ENCODE data around the gene VRK2.

VRK2 gene

DNA sequence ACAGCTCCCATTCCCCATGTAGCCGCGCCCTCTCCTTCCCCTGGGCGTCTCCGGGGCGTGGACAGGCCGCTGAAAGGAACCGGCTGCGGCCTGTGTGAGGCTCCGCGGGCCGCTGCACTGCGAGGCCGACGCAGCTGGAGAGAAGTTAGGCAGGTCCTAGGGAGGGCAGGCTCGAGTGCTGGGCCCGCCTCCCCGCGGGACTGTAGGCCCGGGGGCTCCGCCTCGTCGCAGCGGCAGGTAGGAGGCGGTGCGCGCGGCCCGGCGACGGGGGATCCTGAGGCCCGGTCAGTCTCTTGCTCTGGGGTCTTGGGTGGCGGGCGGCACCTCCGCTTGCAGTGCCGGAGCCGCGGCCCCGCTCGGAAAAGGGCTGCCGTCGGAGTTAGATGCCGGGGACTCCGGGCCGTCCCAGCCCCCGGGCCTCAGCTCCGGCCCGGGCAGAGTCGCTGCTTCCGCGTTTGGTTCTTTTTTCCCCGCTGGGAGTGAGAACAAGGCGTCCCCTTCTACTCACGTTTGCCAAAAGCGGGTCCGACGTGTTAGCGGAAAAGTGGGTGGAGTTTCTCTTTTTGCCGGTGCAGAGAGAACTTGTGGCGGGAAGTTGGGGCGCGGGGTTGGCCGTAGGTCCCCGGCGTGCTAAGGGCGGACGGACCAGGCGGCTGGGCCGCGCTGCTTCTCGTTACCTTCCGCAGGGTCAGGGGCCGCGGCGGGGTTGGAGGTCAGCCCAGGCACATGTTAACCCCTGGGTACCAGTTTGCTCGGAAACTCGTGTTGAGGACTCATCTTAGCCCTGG, at the start of gene VRK2:
Gene VRK2 (plus strand): TSS at position 222 of the 788 bp plus-strand sequence. CDS start 2,026 bp downstream, outside the sequence.
- DNase-seq = peak; percentile 81

DNA sequence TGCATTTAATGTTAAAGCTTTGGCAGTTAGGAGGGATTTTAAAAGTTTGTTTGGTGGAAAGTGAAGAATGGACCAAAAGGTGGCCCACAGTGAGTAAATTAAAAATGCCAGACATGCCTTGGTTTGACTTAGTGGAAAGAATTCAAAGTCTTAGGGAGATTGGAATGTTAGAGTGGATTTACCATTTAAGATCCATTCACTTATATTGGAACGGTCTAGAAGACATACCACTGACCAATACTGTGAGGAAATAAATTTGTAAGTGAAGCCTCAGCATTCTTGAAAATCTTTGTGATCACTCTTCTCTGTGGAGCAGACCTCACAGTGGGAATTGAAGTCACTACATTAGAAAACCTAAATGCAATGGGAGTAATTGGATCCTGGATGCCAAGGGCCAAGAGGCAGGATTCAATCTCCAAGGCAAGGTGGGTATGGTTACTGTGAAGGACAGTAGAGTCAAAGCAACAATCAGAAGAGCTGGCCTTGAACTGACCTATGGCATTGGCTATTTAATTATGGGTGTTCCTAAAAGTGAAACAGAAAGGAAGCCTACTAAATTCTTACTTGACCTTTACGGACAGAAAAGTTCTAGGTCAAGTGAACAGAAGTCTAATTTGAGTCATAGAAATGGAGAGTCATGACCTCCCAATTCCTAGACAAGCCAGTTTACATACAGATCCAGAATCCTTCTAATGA, 40.2 kb upstream of the VRK2 start:
- no peak for DNase-seq

DNA sequence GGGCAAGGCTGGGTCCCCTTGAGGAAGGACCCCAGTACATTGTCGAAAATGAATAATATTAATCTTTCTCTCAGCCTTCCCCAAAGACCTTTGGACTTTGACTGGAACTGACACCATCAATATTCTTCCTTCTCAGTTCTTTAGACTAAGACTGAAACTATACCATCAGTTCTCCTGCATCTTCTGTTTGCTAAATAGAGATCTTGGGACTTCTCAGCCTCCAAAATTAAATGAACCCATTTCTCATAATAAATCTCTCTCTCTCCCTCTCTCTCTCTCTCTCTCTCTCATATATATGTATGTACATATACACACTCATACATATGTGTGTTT, 39.7 kb upstream of the VRK2 start:
- no peak for DNase-seq

DNA sequence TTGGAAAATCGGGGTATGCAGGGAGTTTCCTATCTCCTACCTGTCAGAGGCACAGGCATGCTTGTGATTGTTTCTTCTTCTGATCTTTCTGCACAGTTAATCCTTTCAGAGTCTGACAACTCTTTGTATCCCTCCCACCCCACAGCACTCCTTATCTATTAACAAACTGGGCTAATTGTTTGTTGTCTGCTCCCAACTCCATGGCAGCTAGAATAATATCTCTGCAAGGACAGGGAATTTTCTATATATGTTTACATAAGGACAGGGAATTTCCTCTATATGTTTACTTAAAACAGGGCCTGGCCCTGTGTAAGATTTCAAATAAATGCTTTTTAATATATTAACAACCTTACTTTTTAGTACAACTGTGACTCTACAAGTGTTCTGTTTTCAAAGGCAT, 36.0 kb upstream of the VRK2 start:
- DNase-seq = no peak

DNA sequence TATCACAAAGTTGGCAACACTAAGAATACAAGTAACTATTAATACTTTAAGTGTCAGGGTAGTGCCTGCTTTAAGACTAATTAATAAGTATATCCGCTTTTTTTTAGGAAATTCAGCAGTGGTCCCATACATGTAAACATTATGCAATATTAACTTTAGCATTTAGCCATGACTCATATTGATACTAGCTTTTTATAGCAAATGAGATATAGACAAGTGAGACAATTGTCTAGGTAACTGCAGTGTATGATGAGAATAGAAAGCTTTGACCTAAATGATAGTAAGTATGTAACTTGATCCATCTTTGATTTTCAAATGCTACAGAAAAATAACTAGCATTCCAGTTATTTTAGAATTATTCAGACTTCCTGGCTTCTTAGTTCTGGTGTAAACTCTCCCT, 27.4 kb upstream of the VRK2 start:
- DNase-seq = no peak

DNA sequence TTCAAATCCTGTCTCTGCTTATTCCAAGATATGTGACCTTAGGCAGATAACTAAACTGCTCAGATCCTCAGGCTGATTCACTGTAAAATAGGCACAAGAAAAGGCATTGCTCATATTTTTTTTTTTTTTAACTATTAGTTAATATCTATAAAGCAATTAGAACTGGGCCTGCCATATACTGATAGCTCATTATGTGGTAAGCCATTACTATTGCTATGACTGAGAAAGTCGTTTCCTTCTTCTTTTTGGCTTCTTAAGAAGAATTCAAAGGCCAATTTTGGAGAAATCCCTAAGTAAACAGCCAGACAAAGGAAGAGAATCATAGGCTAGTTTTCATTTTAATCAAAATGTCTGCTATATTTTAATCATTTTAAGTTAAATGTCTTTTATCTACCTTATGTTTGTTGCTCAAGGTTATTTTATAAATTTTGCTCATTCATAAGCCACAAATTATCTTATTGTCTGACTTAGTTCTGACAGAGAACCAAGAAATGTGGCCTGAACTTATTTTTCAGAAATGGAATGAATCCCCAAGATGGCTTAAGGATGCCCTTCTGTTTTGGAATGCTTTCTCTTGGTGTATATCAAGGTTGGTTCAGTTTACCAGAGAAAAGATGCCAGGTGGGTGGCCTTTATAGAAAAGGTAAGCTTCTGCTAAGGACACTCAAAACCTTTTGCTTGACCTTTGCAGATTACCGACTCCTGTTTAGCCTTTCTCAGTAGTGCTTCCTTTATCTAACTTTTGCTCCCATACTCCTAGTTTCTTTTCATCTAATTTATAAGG, 21.3 kb upstream of the VRK2 start:
- no peak for DNase-seq

DNA sequence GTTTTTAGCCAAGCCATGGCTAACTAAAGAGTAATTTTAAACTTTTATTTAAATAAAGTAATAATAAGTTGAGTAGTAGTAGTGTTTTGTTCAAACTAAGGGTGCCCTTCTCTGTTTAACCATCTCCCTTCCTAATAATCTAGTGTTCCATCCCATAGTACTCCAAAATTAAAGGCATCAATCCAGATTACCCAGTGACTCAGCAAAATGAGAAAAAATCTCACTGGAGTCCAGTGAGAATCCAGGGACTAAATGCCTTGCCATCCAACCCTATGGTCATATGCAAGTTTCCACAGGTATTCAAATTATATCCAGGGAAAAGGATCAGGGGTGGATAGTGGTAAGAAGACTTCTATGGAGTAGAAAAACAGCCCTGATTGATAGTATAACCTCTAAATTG, 19.6 kb upstream of the VRK2 start:
- DNase-seq = no peak

DNA sequence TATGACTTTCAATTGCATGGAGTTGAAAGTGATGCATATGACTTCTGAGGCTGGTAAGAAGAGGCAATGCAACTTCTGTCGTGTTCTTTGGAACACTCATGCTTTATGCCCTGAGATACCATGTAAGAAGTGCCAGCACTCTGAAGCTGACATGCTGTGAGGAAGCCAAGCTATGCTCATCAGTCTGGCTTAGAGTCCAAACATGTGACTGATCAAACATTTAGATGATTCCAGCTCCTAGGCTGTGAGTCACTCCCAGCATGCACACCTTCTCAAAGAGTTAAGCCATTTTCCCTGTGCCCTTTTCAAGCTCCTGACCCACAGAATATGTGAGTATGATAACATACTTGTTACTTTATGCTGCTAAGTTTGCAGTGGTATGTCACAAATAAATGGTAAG, 15.8 kb upstream of the VRK2 start:
- DNase-seq = no peak

DNA sequence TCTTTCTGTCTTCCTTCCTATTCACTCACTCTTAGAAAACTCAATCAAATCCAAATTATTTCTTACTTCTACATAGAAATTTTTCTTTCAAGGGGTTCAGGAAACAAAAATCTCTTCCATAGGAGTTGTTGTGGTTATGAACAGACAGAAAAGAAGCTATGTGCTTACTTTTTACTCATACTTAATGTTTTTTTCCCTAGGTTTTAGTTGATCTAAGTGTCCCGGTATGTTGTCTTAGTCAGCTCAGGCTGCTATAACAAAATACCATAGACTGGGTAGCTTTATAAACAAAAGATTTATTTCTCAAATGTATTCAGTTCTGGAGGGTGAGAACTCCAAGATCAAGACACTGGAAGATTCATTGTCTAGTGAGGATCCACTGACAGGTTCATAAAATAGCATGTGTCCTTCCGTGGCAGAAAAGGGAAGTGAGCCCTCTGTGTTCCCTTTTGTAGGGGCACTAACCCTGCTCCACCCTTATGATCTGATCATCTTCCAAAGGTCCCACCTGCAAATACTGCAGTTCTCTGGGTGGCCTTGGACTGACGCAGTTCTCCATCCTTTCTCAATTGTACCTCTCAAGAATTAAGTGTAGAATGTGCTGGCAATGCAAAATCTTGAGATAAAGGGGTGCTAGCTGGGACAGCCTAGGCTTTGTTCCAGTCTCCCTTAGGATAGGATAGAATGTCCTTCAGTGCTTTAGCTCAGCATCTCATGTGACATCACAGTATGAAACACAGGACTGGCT, 14.4 kb upstream of the VRK2 start:
- DNase-seq = no peak

DNA sequence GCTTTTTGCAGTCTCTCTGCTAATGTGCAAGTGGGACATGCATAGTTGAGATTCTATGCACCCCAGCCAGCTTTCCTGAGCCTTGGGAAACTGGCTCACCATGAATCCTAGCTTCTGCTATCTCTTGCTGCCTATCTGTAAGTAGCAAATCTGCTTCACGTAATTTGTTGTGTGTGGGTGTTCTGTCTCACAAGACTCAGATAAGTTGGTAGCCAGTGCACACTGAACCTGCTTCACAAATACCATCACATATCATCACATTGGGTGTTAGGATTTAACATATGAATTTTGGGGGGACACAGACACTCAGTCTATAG, 13.9 kb upstream of the VRK2 start:
- DNase-seq = no peak

DNA sequence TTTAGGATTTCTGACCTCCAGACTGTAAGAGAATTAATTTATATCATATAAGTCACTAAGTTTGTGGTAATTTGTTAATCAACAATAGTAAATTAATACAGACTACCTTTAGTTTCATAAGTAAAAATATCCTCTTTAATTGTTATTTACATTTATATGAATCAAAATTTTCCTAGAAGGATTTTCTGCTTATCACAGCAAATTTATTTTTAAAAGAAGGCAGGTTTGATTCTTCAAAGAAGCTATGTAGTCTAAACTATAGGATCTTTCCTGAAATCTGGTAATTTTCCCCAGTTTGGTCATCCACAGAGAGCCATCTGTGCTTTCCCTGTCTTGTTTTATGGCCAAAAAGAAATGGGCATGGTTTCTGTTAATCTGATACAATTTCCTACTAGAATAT, 13.1 kb upstream of the VRK2 start:
- no peak for DNase-seq

DNA sequence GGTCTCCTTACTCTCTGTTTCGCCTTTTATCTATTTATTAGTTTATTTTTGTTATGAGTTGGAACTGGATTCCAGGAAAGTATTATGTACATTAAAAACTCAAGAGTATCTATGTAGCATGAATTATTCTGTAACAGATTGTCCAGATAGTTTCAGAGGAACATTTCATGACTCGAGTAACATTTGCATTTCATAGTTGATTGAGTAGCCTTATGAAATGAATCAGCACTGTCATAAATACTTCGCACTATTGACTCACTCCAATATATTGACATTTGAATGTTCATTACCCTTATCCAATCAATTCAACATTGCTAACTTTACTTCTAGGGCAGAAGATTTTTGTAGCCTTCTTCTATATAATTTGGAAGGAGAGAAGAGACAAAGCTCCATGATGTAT, 11.3 kb upstream of the VRK2 start:
- no peak for DNase-seq

DNA sequence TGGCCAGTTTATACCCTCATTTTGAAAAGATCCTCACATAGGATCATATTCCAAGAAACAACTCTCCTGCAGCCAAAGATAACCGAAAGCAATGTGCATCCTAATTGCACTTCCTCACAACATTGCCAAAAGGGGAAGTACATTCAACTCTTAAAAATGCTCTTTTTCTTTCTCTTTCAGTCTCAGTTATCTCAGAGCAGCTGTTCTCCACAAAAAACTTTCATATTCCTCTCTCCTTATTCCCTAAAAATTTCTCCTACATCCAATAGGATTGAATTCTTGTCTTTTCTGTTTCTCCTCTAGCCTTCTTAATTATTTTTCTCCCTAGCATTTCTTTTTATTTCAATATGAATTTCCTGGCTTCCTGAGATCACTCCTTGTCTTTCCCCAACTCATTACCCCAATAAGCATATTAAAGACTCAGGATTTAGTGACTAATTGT, 7.4 kb upstream of the VRK2 start:
- no peak for DNase-seq

DNA sequence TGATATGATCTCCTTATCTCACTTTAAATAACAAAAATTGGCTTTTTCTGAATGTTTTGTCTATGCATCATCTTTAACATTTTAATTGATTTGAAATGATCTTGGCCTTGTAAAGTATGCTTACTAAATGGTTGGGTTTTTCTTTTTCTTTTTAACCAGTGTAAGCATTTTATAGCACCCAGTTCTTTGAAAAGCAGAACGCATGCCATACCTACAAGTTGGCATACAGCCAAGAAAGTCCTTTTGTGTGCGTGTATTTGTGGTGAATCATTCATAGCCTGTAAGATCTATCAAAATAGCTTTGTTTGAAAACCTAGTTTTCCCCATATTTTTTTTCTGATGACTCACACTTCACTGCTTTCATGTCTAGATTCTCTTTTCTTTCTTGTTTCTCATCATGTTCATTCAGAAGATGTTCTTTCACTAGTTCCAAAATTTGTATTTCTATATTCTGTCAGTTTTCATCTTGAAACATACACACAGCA, 4.1 kb upstream of the VRK2 start:
- peak; percentile 49 for DNase-seq

DNA sequence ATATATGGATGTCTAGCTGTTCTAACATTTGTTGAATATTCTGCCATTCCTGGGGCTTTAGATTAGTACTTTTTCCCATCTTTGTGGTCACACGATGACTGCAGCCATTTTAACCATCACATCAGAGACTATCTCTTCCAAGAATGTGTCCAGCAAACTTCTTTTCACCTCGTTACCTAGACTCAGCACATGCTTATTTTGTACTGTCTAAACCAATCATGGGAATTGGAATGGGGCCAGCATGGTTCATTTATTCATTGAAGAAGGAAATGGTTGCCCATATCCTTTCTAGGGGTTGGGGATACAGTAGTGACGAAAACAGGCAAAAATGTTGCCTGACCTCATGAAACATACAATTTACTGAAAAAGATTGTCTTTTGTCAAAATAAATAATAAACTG, 2.5 kb upstream of the VRK2 start:
- no peak for DNase-seq

DNA sequence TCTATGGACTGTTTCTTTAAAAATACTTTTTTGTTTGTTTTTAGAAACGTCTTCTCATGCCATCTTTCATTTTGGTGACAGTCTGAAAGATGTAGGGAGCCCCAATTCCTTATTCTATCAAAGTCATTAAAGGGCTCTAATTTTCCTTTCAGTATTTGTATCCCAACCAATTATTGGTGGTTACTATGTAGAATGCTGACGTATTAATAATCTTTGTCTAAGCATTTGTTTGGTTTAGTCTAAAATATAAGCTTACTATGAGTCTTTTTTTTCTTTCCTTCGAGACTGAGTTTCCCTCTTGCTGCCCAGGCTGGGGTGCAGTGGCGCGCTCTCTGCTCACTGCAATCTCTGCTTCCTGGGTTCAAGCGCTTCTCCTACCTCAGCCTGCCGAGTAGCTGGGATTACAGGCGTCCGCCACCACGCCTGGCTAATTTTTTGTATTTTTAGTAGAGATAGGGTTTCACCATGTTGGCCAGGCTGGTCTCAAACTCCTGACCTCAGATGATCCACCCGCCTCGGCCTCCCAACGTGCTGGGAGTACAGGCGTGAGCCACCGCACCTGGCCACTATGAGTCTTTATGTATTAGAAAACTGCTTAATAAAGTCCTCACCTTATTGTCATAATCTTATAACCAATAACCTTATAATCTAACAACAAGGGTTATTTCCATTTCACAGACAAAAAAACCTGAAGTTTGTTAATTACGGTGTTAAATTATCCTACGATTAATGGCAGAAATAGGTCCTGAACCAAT, 849 bp upstream of the VRK2 start:
- DNase-seq = no peak

DNA sequence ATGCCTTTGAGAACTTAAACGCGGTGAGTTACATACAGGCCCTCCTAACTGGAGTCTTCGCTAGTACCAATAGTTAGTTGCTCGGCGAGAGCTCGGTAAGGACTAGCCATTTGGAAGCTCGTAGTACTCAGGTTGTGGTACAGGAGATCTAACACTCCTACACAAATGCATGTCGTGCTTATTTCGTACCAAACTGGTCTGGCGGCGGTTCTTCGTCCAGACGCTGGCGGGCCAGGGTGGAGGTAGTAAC, 346 bp upstream of the VRK2 start:
- DNase-seq = no peak

DNA sequence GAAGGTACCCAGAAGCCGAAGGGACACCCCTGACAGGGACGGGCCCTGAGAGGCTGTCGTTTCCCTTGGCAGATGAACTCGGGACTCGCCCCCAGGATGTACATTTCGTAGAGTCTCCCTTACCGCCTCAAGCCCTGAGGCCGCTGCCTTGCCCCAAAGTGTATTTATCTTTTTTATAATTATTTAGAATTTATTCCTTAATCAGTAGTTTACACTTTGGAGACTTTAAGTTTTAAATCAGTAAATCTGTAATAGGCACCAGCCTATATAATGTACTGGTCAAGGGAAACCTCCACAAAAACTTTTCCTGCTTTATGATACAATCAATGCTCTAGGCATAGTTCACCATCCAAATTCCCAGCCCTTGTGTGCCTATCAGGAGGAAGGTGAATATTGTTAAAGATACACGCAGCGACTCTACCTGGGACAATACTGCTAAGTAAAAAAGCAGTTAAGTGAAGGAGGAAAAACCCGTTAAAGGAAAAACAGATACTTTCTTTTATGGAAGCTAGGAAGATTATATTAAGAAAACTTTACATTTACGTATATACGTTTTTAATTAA, 848 bp downstream of the VRK2 start:
- no peak for DNase-seq

DNA sequence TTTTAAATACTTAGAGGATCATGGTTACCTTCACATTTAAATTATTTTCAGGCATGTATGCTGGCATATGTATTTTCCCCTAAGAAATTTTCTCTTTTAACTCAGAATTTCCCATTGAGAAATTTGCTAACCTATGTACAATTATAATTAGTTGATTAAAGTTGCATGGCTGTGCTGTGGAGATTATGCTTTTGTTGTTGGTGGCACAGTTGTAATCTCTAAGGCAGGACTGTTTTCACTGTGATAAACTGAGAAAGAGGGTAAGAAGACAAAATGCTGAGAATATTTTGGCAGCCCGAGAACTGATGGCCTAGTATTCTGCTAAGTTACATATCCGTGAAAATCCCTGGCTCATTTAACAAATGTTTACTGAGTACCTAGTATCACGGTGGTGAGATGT, 1.4 kb downstream of the VRK2 start:
- DNase-seq = no peak

DNA sequence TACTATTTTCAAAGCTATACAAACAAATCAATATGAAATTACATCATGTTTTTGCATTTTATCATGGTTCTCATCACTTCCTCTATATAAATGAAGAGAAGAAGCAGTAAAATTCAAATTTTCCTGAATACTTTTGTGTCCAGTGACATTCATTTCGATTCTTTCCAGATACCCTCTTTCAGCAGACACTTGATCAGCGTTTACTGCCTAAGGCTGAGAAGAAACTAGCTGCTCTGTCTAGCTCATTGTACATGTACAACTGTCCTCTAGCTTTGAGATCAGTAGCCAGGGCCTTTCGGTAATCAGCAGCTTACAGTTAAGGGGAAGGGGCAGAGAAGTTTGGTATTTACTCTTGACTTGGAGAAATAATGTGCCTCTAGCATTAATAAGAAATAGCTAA, 4.8 kb downstream of the VRK2 start:
- no peak for DNase-seq

DNA sequence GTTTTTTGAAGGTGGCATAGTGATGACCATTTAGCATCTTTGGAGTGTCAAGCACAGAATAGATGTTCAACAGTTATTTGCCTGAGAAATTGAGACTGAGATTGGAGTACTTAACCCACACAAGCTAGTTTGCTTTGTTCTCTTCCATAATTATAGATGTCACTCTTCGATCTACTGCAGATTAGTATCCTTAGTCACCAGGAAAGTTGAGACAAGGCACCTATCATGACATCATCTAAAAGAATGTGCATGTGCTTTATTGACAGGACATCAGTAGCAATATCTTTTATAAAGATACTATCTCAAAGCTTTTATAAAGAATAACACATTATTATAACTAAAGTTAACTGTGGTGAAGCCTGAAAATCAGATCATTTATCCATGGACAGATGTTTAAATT, 6.4 kb downstream of the VRK2 start:
- no peak for DNase-seq

DNA sequence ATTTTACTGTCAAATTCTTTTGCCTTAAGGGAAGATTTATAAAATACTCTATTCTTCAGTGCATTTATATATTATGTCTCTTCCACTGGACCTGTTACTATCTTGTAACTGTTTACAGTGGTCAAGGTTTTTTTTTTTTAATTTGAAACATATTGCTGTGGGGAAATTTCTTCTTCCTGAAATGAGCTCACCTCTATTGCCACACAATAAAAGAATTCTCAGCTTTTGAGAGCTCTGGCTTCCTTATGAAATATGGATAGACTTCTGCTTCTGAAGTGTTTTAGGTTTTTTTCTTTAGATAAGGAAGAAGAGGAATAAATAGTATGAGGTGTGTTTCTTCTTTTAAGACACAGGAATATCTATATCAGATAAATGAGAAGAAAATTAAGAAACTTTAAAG, 7.7 kb downstream of the VRK2 start:
- DNase-seq = no peak
